ENCODE measurements around the gene PRR36. TPM values are rescaled to one million over a fixed set of nuclear protein-coding genes. Genes with fewer than 3 reads are reported as not detected.

The PRR36 gene
- total and polyA plus RNA-seq, 10 of the 15 experiments (the other 5 are each of a cell fraction or from before 2014, with no cell fraction given): 0.04 TPM; not detected in 9

- TF ChIP-seq MXI1 (IDR thresholded peaks at IDR 0.05; ENCODE audit: low read depth, low read length) (no peak), PKNOX1 (IDR thresholded peaks at IDR 0.05) (peak; percentile 40; the same call in 1 of the 2 replicates), SKIL (IDR thresholded peaks at IDR 0.05; ENCODE audit: low read depth, poor library complexity, severe bottlenecking) (no peak), ATF7 (IDR thresholded peaks at IDR 0.05; ENCODE audit: low read depth) (no peak), TCF3 (IDR thresholded peaks at IDR 0.05; ENCODE audit: borderline replicate concordance, insufficient read depth, low read depth, low read length) (no peak), ZBTB40 (IDR thresholded peaks at IDR 0.05; ENCODE audit: borderline replicate concordance) (no peak), EED (IDR thresholded peaks at IDR 0.05; ENCODE audit: low read depth) (0 out of 2 replicates have a peak, but pooled peaks have one; percentile 11), SMAD5 (IDR thresholded peaks at IDR 0.05; ENCODE audit: low read depth) (no peak), MYB (IDR thresholded peaks at IDR 0.05; ENCODE audit: borderline replicate concordance, low read depth, low read length) (no peak), FOXM1 (IDR thresholded peaks at IDR 0.05; ENCODE audit: low read depth, low read length) (no peak), CBX3 (IDR thresholded peaks at IDR 0.05; ENCODE audit: borderline replicate concordance, low read depth) (no peak), POLR2AphosphoS2 (IDR thresholded peaks at IDR 0.05; ENCODE audit: low read depth, low read length) (no peak), SP1 (IDR thresholded peaks at IDR 0.05; ENCODE audit: low read depth, low read length) (peak; percentile 48), NR2F1 (conservative IDR thresholded peaks at IDR 0.05) (no peak), SREBF2 (IDR thresholded peaks at IDR 0.05; ENCODE audit: low read length) (no peak), NR2C1 (IDR thresholded peaks at IDR 0.05) (no peak), RFX5 (IDR thresholded peaks at IDR 0.05; ENCODE audit: low read depth, low read length) (no peak), ZNF687 (IDR thresholded peaks at IDR 0.05) (no peak), FOXK2 (IDR thresholded peaks at IDR 0.05) (peak; percentile 17; the same call in 1 of the 2 replicates)
Observed at GRCh38 chr19:7871437-7872305, 2.5 kb downstream of the PRR36 start (continued).
